GM12878 (cell line): ENCODE data around the gene RAD51B. TPM values are rescaled to one million over a fixed set of nuclear protein-coding genes. Genes with fewer than 3 reads are reported as not detected.
A peak's percentile ranks its signal among the peaks of the same experiment; 100 is the strongest.

Experiments
- ATAC-seq: fragments of 200-7000 bp; cut with Tn5 transposase; 3 replicates; pipeline ENCODE4 v1.9.1; 2020; ENCODE audit warnings: mild to moderate bottlenecking, moderate library complexity
- BruUV-seq: library from RNA; stranded (reverse); fragments of 400-500 nt; replicated peaks from 2 replicates; lab custom pipeline; 2021; lab: Mats Ljungman, UMichigan
- CTCF ChIA-PET: fragments of 300-600 bp; sonication (Branson Sonifier 250); formaldehyde crosslinking; extraction: SDS; loops from one replicate; lab custom pipeline; 2021; ENCODE audit warnings: inconsistent platforms; lab: Yijun Ruan, JAX
- POLR2A ChIA-PET: fragments of 350-600 bp; formaldehyde crosslinking; extraction: SDS; loops from one replicate; lab custom pipeline; 2021; ENCODE audit warnings: inconsistent platforms; lab: Charles Lee
- RAD21 ChIA-PET: fragments of 300-600 bp; sonication (Branson Sonifier 250); formaldehyde crosslinking; loops from one replicate; lab custom pipeline; 2023; ENCODE audit warnings: antibody characterized with exemption; ENCODE audit not compliant: unreplicated experiment; lab: Charles Lee
- SMC1A ChIA-PET: fragments of 300-600 bp; sonication (Branson Sonifier 250); formaldehyde crosslinking; loops from one replicate; lab custom pipeline; 2023; ENCODE audit not compliant: unreplicated experiment, uncharacterized antibody; lab: Charles Lee
- DNase-seq: peaks from one replicate; pipeline ENCODE4 v3.0.0-alpha.2; 2011; ENCODE audit warnings: low read depth, low spot score
- FAIRE-seq: peaks from 3 replicates; lab custom pipeline; 2011; peaks lifted over from hg19 to GRCh38; lab: Jason Lieb, UNC
- H2AFZ ChIP-seq: 2 replicates; pipeline ENCODE4 v1.6.0; 2011; ENCODE audit warnings: low read depth, low read length, control low read depth; ENCODE audit not compliant: control insufficient read depth
- H3K27ac ChIP-seq: 2 replicates; pipeline ENCODE4 v1.5.1; 2011; ENCODE audit warnings: control low read depth; ENCODE audit not compliant: control insufficient read depth, insufficient read depth
- H3K27me3 ChIP-seq, 2 experiments: replicated peaks in 1 of 2; 2 replicates each; pipeline versions ENCODE4 v1.6.0 to v1.6.1; 2011; ENCODE audit warnings: low read length in 1 of 2; ENCODE audit not compliant: control insufficient read depth in 2 of 2, insufficient read depth in 2 of 2
- H3K36me3 ChIP-seq, 2 experiments: 2 replicates each; pipeline ENCODE4 v1.5.1; 2011; ENCODE audit warnings: low read length in 1 of 2; ENCODE audit not compliant: control insufficient read depth in 2 of 2, insufficient read depth in 2 of 2
- H3K4me1 ChIP-seq: 2 replicates; pipeline ENCODE4 v1.6.1; 2011; ENCODE audit warnings: mild to moderate bottlenecking, low read length, moderate library complexity, mixed read lengths; ENCODE audit not compliant: control insufficient read depth, insufficient read depth
- H3K4me2 ChIP-seq: 2 replicates; pipeline ENCODE4 v1.6.0; 2011; ENCODE audit warnings: control low read depth; ENCODE audit not compliant: control insufficient read depth, insufficient read depth
- H3K4me3 ChIP-seq: fragments of 200-600 bp; sonication (generic); 2 replicates; pipeline ENCODE4 v1.5.1; 2016
- H3K79me2 ChIP-seq: 2 replicates; pipeline ENCODE4 v1.6.0; 2011; ENCODE audit warnings: low read length; ENCODE audit not compliant: control insufficient read depth, insufficient read depth
- H3K9ac ChIP-seq: 2 replicates; pipeline ENCODE4 v1.8.0; 2011; ENCODE audit warnings: low read length, control low read depth, mixed read lengths; ENCODE audit not compliant: control insufficient read depth, insufficient read depth
- H3K9me3 ChIP-seq: replicated peaks from 3 replicates; pipeline ENCODE4 v1.5.1; 2011; ENCODE audit warnings: mild to moderate bottlenecking, low read length; ENCODE audit not compliant: control insufficient read depth, insufficient read depth
- H4K20me1 ChIP-seq: 2 replicates; pipeline ENCODE4 v1.6.0; 2011; ENCODE audit not compliant: control insufficient read depth, insufficient read depth
- BACH1 ChIP-seq: fragments of 450-650 bp; IDR thresholded peaks from 2 replicates; pipeline ENCODE4 v1.6.1; 2017; ENCODE audit warnings: mild to moderate bottlenecking, borderline replicate concordance
- BRCA1 ChIP-seq: IDR thresholded peaks from 2 replicates; pipeline ENCODE4 v1.6.1; 2011; ENCODE audit warnings: low read depth, low read length, improper control_type of control experiment
- CEBPB ChIP-seq, 2 experiments: fragments of 150-350 bp in 1 of 2; IDR thresholded peaks; 2 replicates each; pipeline ENCODE4 v1.6.1; 2012 to 2014; ENCODE audit warnings: low read depth in 2 of 2, low read length in 2 of 2, borderline replicate concordance in 1 of 2, inconsistent platforms in 1 of 2
- ESRRA ChIP-seq: IDR thresholded peaks from 2 replicates; pipeline ENCODE4 v1.6.1; 2012; ENCODE audit warnings: mild to moderate bottlenecking, low read length, improper control_type of control experiment
- FOXM1 ChIP-seq: IDR thresholded peaks from 2 replicates; pipeline ENCODE4 v1.6.1; 2012; ENCODE audit warnings: low read depth, mild to moderate bottlenecking, inconsistent platforms, low read length, moderate library complexity
- IRF4 ChIP-seq: IDR thresholded peaks from 2 replicates; pipeline ENCODE4 v1.6.1; 2011; ENCODE audit warnings: low read depth, low read length
- KDM1A ChIP-seq: fragments of 200-600 bp; sonication (generic); IDR thresholded peaks from 2 replicates; pipeline ENCODE4 v1.6.1; 2016; ENCODE audit warnings: borderline replicate concordance
- NRF1 ChIP-seq: conservative IDR thresholded peaks from 2 replicates; pipeline ENCODE4 v1.6.1; 2011; ENCODE audit warnings: mild to moderate bottlenecking, low read depth, low read length, improper control_type of control experiment
- POLR2AphosphoS5 ChIP-seq: IDR thresholded peaks from 2 replicates; pipeline ENCODE4 v1.6.1; 2011; ENCODE audit warnings: mild to moderate bottlenecking, low read length, inconsistent platforms
- POU2F2 ChIP-seq: IDR thresholded peaks from 3 replicates; pipeline ENCODE4 v1.6.1; 2011; ENCODE audit warnings: low read depth, mild to moderate bottlenecking, low read length, borderline replicate concordance
- SUPT20H ChIP-seq: IDR thresholded peaks from 2 replicates; pipeline ENCODE4 v1.6.1; 2011; ENCODE audit warnings: low read depth, mild to moderate bottlenecking, low read length, moderate library complexity, borderline replicate concordance; ENCODE audit not compliant: control insufficient read depth
- SUZ12 ChIP-seq: fragments of 200-600 bp; sonication (generic); IDR thresholded peaks from one replicate; pipeline ENCODE4 v1.6.1; 2018; ENCODE audit warnings: antibody characterized with exemption, mild to moderate bottlenecking; ENCODE audit not compliant: unreplicated experiment
- ZNF217 ChIP-seq: fragments of 450-650 bp; IDR thresholded peaks from 2 replicates; pipeline ENCODE4 v1.6.1; 2017; ENCODE audit warnings: antibody characterized with exemption, mild to moderate bottlenecking
- ZSCAN29 ChIP-seq: fragments of 450-650 bp; IDR thresholded peaks from 2 replicates; pipeline ENCODE4 v1.6.1; 2017; ENCODE audit warnings: mild to moderate bottlenecking, moderate library complexity
- WGBS: methylation state at CpG from one replicate; pipeline ENCODE4 v1.1.6; 2016; ENCODE audit warnings: low lambda C conversion rate; ENCODE audit not compliant: insufficient replicate concordance, insufficient coverage; ENCODE audit errors: missing lambda C conversion rate; 5-methylcytosine and 5-hydroxymethylcytosine counted together
- in situ Hi-C: fragments of 300-500 bp; cut with MboI; formaldehyde crosslinking; loops from 9 replicates; pipeline ENCODE4 v1.14.3; 2018; ENCODE audit warnings: mixed read lengths
- intact Hi-C: fragments of 100-400 bp; cut with micrococcal nuclease; formaldehyde crosslinking; loops from one replicate; pipeline ENCODE4 v1.14.2; 2022; ENCODE audit not compliant: unreplicated experiment
- polyA plus RNA-seq, 11 experiments: library from polyadenylated mRNA; depleted of rRNA in 4 of 11; unstranded in 6 of 11; stranded (reverse) in 5 of 11; fragments of >200 nt; fragmentation: Nextera tagmentation in 4 of 11; fragmentation: Illumina TruSeq in 1 of 11; extraction: Ambion mirVana in 4 of 11; extraction: Trizol in 1 of 11; gene quantifications; 1 replicate in 1 of 11; 2 replicates in 10 of 11; pipeline versions ENCODE4 v1.2.1 to v1.2.3, GENCODE V29; 2011 to 2016; ENCODE audit warnings: inconsistent platforms in 2 of 11, missing spikeins in 2 of 11, low read depth in 1 of 11
- total RNA-seq, 4 experiments: library from RNA; depleted of rRNA in 3 of 4; stranded (reverse); fragments of >200 nt in 3 of 4; fragmentation: Illumina TruSeq in 1 of 4; extraction: Trizol in 1 of 4; gene quantifications; 2 replicates each; pipeline versions ENCODE4 v1.2.1 to v1.2.3, GENCODE V29; 2013 to 2021
- TF ChIP-seq, protein P1 (sequence below): fragments of 450-650 bp; IDR thresholded peaks from 2 replicates; pipeline ENCODE4 v1.6.1; 2018; ENCODE audit warnings: borderline replicate concordance, mild to moderate bottlenecking; ENCODE audit not compliant: partially characterized antibody
- TF ChIP-seq, protein P2 (sequence below): IDR thresholded peaks from 2 replicates; pipeline ENCODE4 v1.6.1; 2011; ENCODE audit warnings: borderline replicate concordance, low read depth, mild to moderate bottlenecking, moderate library complexity, mixed read lengths, low read length; ENCODE audit not compliant: insufficient read depth; ENCODE audit errors: extremely low read length

Gene RAD51B
- total and polyA plus RNA-seq, 10 of the 15 experiments (the other 5 are each of a cell fraction or from before 2014, with no cell fraction given): 9.8 to 26.8 (median 21.3) TPM

DNA sequence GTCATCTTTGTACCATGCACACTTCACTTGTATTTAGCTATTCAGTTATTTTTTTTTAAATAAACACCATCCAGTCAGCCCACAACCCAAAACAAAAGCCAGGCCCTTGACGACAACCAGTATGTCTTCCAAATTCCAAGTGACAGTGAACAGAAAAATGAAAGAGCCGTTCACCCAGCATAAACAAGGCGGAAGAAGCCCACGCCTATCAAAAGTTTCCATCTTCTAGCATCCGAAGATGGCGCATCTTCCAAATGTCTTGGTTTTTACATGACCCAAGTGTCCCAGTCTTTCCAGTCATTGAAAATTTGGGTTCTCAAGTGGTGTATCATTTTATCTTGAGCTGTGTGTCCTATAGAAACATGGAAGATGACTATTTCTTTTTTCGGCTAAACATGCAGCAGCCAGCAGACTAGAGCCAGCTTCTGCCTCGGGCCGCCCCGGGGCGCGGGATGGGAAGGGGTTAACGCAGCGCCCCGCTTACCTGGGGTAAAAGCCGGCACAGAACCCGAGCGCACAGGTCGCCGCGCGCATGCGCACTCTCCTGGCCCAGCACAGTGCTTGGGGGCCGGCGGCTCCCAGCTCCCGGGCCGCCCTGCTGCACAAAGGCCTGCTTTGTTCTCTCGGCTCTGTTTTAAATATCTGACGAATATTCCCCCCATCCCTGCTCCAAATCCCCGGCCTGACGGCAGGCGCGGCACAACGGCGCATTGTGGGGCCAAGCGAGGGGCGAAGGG, 808.5 kb downstream of the RAD51B start (continued):
- TF ChIP-seq POU2F2: no peak
- TF ChIP-seq IRF4: no peak
- TF ChIP-seq SUZ12: no peak
- TF ChIP-seq NRF1: no peak
- TF ChIP-seq, protein P1, sequence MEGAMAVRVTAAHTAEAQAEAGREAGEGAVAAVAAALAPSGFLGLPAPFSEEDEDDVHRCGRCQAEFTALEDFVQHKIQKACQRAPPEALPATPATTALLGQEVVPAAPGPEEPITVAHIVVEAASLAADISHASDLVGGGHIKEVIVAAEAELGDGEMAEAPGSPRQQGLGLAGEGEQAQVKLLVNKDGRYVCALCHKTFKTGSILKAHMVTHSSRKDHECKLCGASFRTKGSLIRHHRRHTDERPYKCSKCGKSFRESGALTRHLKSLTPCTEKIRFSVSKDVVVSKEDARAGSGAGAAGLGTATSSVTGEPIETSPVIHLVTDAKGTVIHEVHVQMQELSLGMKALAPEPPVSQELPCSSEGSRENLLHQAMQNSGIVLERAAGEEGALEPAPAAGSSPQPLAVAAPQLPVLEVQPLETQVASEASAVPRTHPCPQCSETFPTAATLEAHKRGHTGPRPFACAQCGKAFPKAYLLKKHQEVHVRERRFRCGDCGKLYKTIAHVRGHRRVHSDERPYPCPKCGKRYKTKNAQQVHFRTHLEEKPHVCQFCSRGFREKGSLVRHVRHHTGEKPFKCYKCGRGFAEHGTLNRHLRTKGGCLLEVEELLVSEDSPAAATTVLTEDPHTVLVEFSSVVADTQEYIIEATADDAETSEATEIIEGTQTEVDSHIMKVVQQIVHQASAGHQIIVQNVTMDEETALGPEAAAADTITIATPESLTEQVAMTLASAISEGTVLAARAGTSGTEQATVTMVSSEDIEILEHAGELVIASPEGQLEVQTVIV: no peak
- no peak for TF ChIP-seq BACH1
- no peak for TF ChIP-seq ZNF217
- no peak for TF ChIP-seq FOXM1

DNA sequence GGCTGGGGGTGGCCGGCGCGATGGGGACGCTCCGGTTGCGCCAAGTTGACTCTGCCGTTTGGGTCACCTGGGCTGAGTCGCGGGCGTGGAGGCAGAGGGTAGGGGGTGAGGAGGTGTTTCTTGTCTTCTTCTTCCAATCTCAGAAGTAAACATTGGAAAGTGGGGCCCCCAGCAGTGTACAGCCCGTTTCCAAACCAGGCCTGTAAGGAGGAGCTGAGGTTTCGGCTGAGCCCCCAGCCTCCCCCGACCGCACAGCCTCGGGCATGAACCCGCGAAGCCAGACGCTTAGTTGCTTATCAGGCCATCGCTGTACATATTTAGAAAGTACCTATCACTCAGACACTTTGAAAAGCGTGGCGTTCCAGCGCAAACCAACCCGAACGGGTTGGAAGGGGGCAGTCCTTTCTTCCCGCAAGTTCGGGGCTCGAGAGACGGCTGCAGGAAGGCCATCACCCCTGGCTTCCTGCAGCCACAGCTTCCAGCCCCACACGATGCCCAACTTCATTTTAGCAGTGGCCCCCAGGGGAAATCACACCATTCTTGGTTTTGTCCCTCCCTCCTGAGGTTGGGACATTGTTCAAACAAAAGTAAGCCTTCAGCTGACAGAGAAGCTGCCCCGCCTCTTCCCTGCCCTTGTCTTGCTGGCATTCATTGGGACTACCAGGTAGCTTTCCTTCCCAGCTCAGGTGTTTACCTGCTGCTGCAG, 809.2 kb downstream of the RAD51B start:
- Histone ChIP-seq H2AFZ (no peak overlapping the region), H3K4me2 (peak overlapping the region; percentile 23; the same call in 1 of the 2 replicates)
- TF ChIP-seq ZSCAN29 (no peak), SUPT20H (no peak), ESRRA (no peak), KDM1A (no peak), CEBPB (IDR thresholded peaks at IDR 0.05; ENCODE audit: borderline replicate concordance in 1 of 2, low read depth in 2 of 2, low read length in 2 of 2) (no peak), POLR2AphosphoS5 (no peak), BRCA1 (no peak)
- TF ChIP-seq, protein P2, sequence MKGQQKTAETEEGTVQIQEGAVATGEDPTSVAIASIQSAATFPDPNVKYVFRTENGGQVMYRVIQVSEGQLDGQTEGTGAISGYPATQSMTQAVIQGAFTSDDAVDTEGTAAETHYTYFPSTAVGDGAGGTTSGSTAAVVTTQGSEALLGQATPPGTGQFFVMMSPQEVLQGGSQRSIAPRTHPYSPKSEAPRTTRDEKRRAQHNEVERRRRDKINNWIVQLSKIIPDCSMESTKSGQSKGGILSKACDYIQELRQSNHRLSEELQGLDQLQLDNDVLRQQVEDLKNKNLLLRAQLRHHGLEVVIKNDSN: no peak

More for the DNA sequence above, 809.2 kb downstream of the RAD51B start:
- Histone ChIP-seq H3K4me1 (peaks cover 2% of the 10 kb centered on the region), H3K79me2 (no peaks in the 10 kb centered on the region), H3K36me3 (no peaks in the 10 kb centered on the region), H3K9me3 (no peaks in the 10 kb centered on the region; the same call in 2 of the 3 replicates), H3K9ac (no peak overlapping the region), H4K20me1 (no peaks in the 10 kb centered on the region), H3K4me3 (no peak overlapping the region), H3K27ac (no peak overlapping the region), H3K27me3 (no peaks in the 10 kb centered on the region; a peak in 1 of 4 replicates)
- ChIA-PET POLR2A (interaction anchor here (0.6 kb wide), 1 partner anchor 19 kb away, joined by 3 read pairs; no protein-coding TSS in a partner anchor), RAD21 (interaction anchor here (0.7 to 0.8 kb wide), 2 partner anchors 114 to 216 kb away, joined by 3 read pairs; no protein-coding TSS in a partner anchor), CTCF (no interaction called here), SMC1A (interaction anchor here (1.4 to 1.9 kb wide), 2 partner anchors 10 to 110 kb away, joined by 3 to 7 read pairs; no protein-coding TSS in a partner anchor)
- 65% methylated on average over 26 of the region's 30 CpGs for WGBS
- BruUV-seq: no TSS peak
- intact Hi-C loops: no loop called here
- FAIRE-seq (no peak), ATAC-seq (no peak), DNase-seq (no peak)
- in situ Hi-C loops: no loop called here
